MM.1S (cell line): ENCODE results near the gene MAMLD1.

Experiments
- EZH2 ChIP-seq: fragments of 300-600 bp; sonication (generic); optimal IDR thresholded peaks from 2 replicates; pipeline ENCODE3; 2017; ENCODE audit warnings: low read depth, mild to moderate bottlenecking, antibody characterized with exemption, low read length, mixed read lengths
- EZH2phosphoT487 ChIP-seq: fragments of 300-600 bp; sonication (generic); IDR thresholded peaks from 2 replicates; pipeline ENCODE4 v1.6.1; 2018; ENCODE audit warnings: antibody characterized with exemption, low read length
- TF ChIP-seq, protein P1 (sequence below): fragments of 300-600 bp; sonication (generic); IDR thresholded peaks from 2 replicates; pipeline ENCODE4 v1.5.1; 2016; ENCODE audit warnings: antibody characterized with exemption, low read length, mixed read lengths

- TF ChIP-seq, protein P1, sequence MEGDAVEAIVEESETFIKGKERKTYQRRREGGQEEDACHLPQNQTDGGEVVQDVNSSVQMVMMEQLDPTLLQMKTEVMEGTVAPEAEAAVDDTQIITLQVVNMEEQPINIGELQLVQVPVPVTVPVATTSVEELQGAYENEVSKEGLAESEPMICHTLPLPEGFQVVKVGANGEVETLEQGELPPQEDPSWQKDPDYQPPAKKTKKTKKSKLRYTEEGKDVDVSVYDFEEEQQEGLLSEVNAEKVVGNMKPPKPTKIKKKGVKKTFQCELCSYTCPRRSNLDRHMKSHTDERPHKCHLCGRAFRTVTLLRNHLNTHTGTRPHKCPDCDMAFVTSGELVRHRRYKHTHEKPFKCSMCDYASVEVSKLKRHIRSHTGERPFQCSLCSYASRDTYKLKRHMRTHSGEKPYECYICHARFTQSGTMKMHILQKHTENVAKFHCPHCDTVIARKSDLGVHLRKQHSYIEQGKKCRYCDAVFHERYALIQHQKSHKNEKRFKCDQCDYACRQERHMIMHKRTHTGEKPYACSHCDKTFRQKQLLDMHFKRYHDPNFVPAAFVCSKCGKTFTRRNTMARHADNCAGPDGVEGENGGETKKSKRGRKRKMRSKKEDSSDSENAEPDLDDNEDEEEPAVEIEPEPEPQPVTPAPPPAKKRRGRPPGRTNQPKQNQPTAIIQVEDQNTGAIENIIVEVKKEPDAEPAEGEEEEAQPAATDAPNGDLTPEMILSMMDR = no peak
- TF ChIP-seq EZH2 (no peak), EZH2phosphoT487 (no peak)
Measured at GRCh38 chrX:150365990-150366911, 3.1 kb downstream of the MAMLD1 start.
